ENCODE results near the gene CC2D1A.
"Not testable (repeated sequence)": the region's sequence is repeated elsewhere in the genome, so short reads cannot be mapped to it uniquely, and the experiment has no call there.

The CC2D1A gene

DNA sequence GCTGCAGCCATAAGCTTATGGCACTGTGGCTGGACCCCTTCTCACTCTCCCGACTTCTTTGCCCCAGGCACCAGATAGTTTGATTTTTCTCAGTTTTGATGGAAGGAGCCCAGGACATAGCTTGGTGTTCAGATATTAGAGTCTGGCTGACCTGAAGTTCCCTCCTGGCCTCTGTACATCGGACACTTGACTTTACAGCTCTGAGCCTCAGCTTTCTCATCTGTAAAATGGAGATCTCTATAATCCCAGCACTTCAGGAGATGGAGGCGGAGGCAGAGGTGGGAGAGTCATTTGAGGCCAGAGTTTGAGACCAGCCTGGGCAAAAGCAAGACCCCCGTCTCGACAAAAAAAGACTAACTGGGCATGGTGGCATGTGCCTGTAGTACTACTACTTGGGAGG is 909 bp downstream of the CC2D1A start:
- no peak for DNase-seq (ENCODE audit: low read depth, low spot score)

DNA sequence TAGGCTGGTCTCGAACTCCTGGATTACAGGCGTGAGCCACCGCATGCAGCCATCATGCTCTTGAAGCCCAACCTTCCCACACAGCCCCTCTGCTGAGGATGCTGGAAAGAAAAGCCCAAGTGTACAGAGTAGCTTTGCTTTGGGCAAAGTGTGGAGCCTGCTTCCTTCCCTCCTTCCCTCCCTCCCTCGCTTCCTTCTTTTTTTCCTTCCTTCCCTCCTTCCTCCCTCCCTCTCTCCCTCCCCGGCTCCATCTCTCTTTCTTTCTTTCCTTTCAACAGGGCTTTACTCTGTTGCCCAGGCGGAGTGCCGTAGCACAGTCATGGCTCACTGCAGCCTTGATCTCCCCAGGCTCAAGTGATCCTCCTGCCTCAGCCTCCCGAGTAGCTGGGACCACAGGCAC is 2.7 kb downstream of the CC2D1A start:
- no peak for DNase-seq (ENCODE audit: low read depth, low spot score)

DNA sequence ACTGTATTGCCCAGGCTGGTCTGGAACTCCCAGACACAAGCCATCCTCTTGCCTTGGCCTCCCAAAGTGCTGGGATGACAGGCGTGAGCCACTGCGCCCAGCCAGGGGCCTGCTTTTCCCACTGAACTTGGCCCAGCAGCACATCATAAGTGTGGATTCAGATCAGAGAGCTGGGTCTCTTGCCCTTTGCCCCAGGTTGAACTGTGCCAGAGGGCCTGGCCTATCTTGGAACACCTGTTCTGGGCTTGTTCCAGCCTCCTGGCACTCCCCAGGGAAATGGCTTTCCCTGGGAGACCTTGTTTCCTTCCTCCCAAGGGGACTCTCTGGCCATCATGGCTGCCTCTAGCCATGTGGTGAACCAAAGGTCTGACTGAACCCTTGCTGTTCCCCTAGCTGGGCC is 3.4 kb downstream of the CC2D1A start:
- DNase-seq (ENCODE audit: low read depth, low spot score): no peak

- no peak for DNase-seq (ENCODE audit: low read depth, low spot score)
Observed at GRCh38 chr19:13913352-13913751, 7.4 kb downstream of the CC2D1A start.

- DNase-seq (ENCODE audit: low read depth, low spot score): no peak
Observed at GRCh38 chr19:13914777-13915176, 8.8 kb downstream of the CC2D1A start.

DNA sequence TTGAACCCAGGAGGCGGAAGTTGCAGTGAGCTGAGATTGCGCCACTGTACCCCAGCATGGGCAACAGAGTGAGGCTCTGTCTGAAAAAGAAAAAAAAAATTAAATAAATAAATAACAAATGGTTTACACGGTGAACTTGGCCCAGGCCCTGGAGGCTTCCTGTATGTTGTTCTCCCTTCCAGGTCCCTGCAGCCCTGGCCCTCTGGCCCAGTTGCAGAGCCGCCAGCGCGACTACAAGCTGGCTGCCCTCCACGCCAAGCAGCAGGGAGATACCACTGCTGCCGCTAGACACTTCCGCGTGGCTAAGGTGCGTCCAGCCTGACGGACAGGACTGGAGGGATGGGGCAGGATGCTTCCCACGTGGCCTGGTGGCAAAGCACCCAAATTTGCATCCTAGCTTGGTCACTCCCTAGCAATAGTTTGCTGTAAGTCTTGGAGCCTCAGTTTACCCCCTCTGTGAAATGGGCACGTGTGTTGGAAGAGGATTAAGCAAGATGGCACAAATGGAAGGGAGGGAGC is 11.9 kb downstream of the CC2D1A start:
- DNase-seq (ENCODE audit: low read depth, low spot score): no peak

DNA sequence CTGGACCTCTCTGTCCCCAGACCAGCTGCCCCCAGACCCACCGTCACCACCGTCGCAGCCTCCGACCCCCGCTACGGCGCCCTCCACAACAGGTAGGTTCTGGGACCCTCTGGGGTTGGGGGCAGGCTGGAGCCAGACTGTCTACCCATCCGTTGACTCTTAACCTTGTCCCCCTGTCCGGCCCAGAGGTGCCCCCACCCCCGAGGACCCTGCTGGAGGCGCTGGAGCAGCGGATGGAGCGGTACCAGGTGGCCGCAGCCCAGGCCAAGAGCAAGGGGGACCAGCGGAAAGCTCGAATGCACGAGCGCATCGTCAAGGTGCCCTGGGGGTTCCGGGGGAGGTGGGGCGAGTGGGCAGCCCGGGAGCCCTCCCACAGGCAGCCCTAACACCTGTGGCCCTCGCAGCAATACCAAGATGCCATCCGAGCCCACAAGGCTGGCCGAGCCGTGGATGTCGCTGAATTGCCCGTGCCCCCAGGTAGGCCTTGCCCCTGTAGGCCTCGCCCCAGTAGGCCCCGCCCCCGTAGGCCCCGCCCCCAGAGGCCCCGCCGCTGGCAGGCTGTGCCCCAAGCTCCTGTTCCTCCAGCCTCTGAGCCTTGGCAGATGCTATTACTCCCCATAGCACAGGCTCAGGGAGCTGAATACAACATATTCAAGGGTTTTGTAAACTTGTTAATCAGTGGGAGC is 12.9 kb downstream of the CC2D1A start:
- DNase-seq (ENCODE audit: low read depth, low spot score): no peak

DNA sequence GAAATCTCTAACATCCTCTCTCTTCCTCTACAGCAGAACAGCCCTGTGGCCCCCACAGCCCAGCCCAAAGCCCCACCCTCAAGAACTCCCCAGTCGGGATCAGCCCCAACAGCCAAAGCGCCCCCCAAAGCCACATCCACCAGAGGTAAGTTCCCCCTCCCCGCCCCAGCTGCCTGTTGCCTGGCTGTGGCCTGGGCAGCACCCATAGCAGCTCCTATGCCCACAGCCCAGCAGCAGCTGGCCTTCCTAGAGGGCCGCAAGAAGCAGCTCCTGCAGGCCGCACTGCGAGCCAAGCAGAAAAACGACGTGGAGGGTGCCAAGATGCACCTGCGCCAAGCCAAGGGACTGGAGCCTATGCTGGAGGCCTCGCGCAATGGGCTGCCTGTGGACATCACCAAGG is 14.5 kb downstream of the CC2D1A start:
- no peak for DNase-seq (ENCODE audit: low read depth, low spot score)

- peak; percentile 59 for DNase-seq (ENCODE audit: low read depth, low spot score)
Observed at GRCh38 chr19:13920940-13921747, 15.1 kb downstream of the CC2D1A start.

GRCh38 chr19:13922118-13922517 is 16.1 kb downstream of the CC2D1A start:
- DNase-seq (ENCODE audit: low read depth, low spot score): not testable (repeated sequence)

DNA sequence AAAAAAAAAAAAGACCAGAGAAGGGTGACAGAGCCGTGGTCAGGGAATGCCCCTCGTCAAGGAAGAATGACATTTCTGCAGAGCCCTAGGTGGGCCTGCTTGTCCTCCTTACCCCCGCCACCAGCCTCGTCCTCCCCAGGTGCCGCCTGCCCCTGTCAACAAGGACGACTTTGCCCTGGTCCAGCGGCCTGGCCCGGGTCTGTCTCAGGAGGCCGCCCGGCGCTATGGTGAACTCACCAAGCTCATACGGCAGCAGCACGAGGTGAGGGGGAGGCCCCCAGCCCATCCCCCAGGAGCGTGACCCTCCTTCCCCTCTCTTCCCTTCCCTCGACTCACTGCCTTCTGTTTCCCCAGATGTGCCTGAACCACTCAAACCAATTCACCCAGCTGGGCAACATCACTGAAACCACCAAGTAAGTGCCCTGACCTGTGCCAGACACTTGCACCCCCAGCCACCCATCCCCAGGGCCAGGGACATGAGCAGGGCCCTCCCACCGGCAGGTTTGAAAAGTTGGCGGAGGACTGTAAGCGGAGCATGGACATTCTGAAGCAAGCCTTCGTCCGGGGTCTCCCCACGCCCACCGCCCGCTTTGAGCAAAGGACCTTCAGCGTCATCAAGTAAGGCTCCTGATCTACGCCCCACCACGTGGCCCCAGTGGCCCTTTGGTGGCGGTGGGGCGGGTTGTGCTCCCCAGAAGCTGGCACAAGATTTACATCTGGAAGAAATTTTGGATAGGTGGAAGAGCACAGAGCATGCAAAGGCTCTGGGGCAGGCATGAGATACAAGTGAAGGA is 17.4 kb downstream of the CC2D1A start:
- DNase-seq (ENCODE audit: low read depth, low spot score): no peak

DNA sequence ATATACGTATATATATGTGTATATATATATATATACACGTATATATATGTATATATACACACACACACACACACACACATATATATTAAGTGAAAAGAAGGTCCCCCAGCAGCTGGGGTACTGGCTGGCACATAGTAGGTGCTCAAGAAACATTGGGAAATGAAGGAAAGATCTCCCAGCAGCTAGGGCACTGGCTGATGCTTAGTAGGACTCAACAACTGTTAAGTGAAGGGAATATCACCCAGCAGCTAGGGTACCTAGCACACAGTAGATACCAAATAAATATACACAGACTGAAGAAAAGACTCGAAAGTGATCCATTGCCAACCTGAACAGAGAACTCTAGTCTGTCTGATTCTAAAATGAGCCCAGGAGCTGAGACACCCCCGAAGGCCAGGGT is 20.0 kb downstream of the CC2D1A start:
- no peak for DNase-seq (ENCODE audit: low read depth, low spot score)

- DNase-seq (ENCODE audit: low read depth, low spot score): no peak
Observed at GRCh38 chr19:13926715-13927114, 20.7 kb downstream of the CC2D1A start.

GRCh38 chr19:13929340-13929739 is 23.3 kb downstream of the CC2D1A start:
- no peak for DNase-seq (ENCODE audit: low read depth, low spot score)

- DNase-seq (ENCODE audit: low read depth, low spot score): no peak
Observed at GRCh38 chr19:13929956-13930355, 24.0 kb downstream of the CC2D1A start.

DNA sequence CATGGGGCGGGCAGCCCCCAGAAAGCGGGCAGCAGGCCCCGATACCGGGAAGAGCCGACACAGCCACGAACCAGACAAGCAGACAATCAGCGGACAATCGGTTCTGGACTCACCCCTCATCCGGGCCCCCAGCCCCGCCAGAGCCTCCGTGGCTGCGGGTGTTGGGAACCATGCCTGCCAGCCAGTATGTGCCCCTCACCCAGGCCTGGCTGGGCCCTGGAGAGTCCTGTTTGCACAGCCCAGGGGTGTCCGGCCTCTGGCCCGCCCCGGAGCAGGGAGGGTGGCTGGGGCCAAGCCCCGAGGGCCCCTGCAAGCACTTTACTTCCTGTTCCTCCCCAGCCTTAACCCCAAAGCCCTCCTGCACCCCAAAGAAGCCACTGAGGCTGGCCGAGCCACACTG is 24.4 kb downstream of the CC2D1A start:
- no peak for DNase-seq (ENCODE audit: low read depth, low spot score)

DNA sequence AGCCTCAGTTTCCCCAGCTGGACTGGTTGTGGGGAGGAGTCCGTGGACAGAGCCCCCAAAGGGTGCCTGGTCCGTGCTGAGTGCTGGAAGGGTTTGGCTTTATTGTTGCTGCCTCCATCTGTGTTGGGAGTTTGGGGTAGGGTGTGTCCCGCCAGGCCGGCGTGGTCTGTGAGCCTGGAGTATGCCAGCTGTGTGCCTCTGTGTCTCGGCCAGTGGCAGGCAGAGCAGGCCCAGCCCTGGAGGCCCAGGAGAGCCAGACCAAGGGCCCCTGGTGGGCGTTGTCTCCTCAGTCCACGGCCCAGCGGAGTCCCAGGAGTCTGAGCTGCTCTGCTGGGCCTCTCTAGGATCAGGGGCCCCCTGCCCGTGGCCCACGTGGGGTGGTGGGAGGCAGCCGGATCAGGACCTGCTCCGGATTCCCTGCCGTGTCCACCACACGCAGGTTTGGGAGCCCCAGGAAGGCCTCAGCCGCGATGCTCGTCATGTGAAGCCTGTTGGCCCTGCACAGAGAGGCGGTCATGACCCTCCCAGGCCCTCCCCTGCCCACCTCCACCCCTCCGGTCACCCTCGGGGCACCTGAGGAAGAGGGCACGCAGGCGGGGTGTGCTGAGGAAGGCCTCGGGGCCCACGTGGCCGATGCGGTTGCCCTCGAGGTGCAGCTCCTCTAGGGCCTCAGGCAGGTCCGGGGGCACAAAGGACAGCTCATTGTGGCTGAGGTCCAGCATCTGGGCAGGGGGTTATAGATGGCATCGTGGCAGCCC is 25.6 kb downstream of the CC2D1A start:
- no peak for DNase-seq (ENCODE audit: low read depth, low spot score)

- no peak for DNase-seq (ENCODE audit: low read depth, low spot score)
Observed at GRCh38 chr19:13932149-13932637, 26.2 kb downstream of the CC2D1A start.

GRCh38 chr19:13932911-13933393 is 27.0 kb downstream of the CC2D1A start:
- no peak for DNase-seq (ENCODE audit: low read depth, low spot score)

- DNase-seq (ENCODE audit: low read depth, low spot score): no peak
Observed at GRCh38 chr19:13934785-13935109, 28.7 kb downstream of the CC2D1A start.

GRCh38 chr19:13935765-13936510 is 29.9 kb downstream of the CC2D1A start:
- DNase-seq (ENCODE audit: low read depth, low spot score): no peak
